GM23338 (cell line): Measurements from ENCODE around the gene SH3D19. TPM values are rescaled to one million over a fixed set of nuclear protein-coding genes. Genes with fewer than 3 reads are reported as not detected.

Experiments used
- ATAC-seq: fragments of 200-7000 bp; cut with Tn5 transposase; 3 replicates; pipeline ENCODE4 v1.9.1; 2020
- DNase-seq: peaks from one replicate; pipeline ENCODE4 v3.0.0-alpha.2; 2015; ENCODE audit warnings: low spot score
- H2AFZ ChIP-seq: fragments of 200-600 bp; sonication (generic); 2 replicates; pipeline ENCODE4 v1.8.0; 2016; ENCODE audit warnings: antibody characterized with exemption, mild to moderate bottlenecking, moderate library complexity
- H3F3A ChIP-seq: fragments of 200-600 bp; sonication (generic); replicated peaks from 2 replicates; pipeline ENCODE4 v1.8.0; 2017; ENCODE audit warnings: antibody characterized with exemption, mixed run types, low read depth
- H3K27ac ChIP-seq: fragments of 200-600 bp; sonication (generic); 2 replicates; pipeline ENCODE4 v1.6.1; 2016; ENCODE audit warnings: low read depth
- H3K27me3 ChIP-seq: fragments of 200-600 bp; sonication (generic); 2 replicates; pipeline ENCODE4 v1.8.0; 2016; ENCODE audit warnings: mild to moderate bottlenecking, mixed run types, moderate library complexity; ENCODE audit not compliant: insufficient read depth
- H3K36me3 ChIP-seq: fragments of 200-600 bp; sonication (generic); 2 replicates; pipeline ENCODE4 v1.8.0; 2016; ENCODE audit warnings: mild to moderate bottlenecking; ENCODE audit not compliant: insufficient read depth
- H3K4me1 ChIP-seq: fragments of 200-600 bp; sonication (generic); 2 replicates; pipeline ENCODE4 v1.8.0; 2016; ENCODE audit warnings: mild to moderate bottlenecking, moderate library complexity; ENCODE audit not compliant: insufficient read depth
- H3K4me2 ChIP-seq: fragments of 200-600 bp; sonication (generic); 2 replicates; pipeline ENCODE4 v1.7.1; 2017; ENCODE audit warnings: mixed run types
- H3K4me3 ChIP-seq: fragments of 200-600 bp; sonication (generic); 2 replicates; pipeline ENCODE4 v1.6.1; 2016; ENCODE audit warnings: mixed run types
- H3K79me2 ChIP-seq: fragments of 200-600 bp; sonication (generic); replicated peaks from 2 replicates; pipeline ENCODE4 v1.8.0; 2017; ENCODE audit warnings: mild to moderate bottlenecking; ENCODE audit not compliant: insufficient read depth
- H3K9me2 ChIP-seq: fragments of 200-600 bp; sonication (generic); 2 replicates; pipeline ENCODE4 v1.8.0; 2017; ENCODE audit not compliant: insufficient read depth
- H4K20me1 ChIP-seq: fragments of 200-600 bp; sonication (generic); replicated peaks from 2 replicates; pipeline ENCODE4 v1.8.0; 2017; ENCODE audit warnings: mild to moderate bottlenecking; ENCODE audit not compliant: insufficient read depth
- H3K27ac Mint-ChIP-seq: 2 replicates; pipeline ENCODE4 v1.8.0; 2020; ENCODE audit warnings: inconsistent platforms, mild to moderate bottlenecking, moderate library complexity, mixed read lengths
- H3K27me3 Mint-ChIP-seq: 3 replicates; pipeline ENCODE4 v1.8.0; 2022; ENCODE audit warnings: low read depth, mild to moderate bottlenecking, moderate library complexity, mixed read lengths, inconsistent platforms; ENCODE audit not compliant: insufficient read depth, poor library complexity
- H3K36me3 Mint-ChIP-seq: 3 replicates; pipeline ENCODE4 v1.8.0; 2021; ENCODE audit warnings: low read depth, mild to moderate bottlenecking, inconsistent platforms, moderate library complexity, mixed read lengths
- H3K4me1 Mint-ChIP-seq: 3 replicates; pipeline ENCODE4 v1.8.0; 2020; ENCODE audit warnings: mild to moderate bottlenecking, inconsistent platforms, mixed read lengths
- H3K4me3 Mint-ChIP-seq: 3 replicates; pipeline ENCODE4 v1.8.0; 2021; ENCODE audit warnings: moderate library complexity, mild to moderate bottlenecking, inconsistent platforms, mixed read lengths
- H3K9me3 Mint-ChIP-seq: 3 replicates; pipeline ENCODE4 v1.8.0; 2020; ENCODE audit warnings: moderate library complexity, mild to moderate bottlenecking, inconsistent platforms, mixed read lengths
- EZH2 ChIP-seq: fragments of 200-600 bp; sonication (generic); IDR thresholded peaks from one replicate; pipeline ENCODE4 v1.8.0; 2017; ENCODE audit warnings: antibody characterized with exemption, mild to moderate bottlenecking, low read depth; ENCODE audit not compliant: unreplicated experiment
- JUNB ChIP-seq: IDR thresholded peaks from one replicate; pipeline ENCODE4 v1.6.1; 2016; ENCODE audit warnings: antibody characterized with exemption; ENCODE audit not compliant: unreplicated experiment
- NANOG ChIP-seq: IDR thresholded peaks from 2 replicates; pipeline ENCODE4 v1.6.1; 2016; ENCODE audit warnings: antibody characterized with exemption, borderline replicate concordance
- POLR2AphosphoS5 ChIP-seq: IDR thresholded peaks from 2 replicates; pipeline ENCODE4 v1.6.1; 2016; ENCODE audit warnings: antibody characterized with exemption, low read depth
- STAT1 ChIP-seq: IDR thresholded peaks from one replicate; pipeline ENCODE4 v1.6.1; 2016; ENCODE audit warnings: antibody characterized with exemption; ENCODE audit not compliant: unreplicated experiment
- ZNF331 ChIP-seq: fragments of 250-450 bp; sonication (Bioruptor Pico); IDR thresholded peaks from 2 replicates; pipeline ENCODE4 v1.5.0; 2020; ENCODE audit warnings: low read depth, mild to moderate bottlenecking, moderate library complexity
- ZNF462 ChIP-seq: fragments of 250-450 bp; sonication (Bioruptor Pico); IDR thresholded peaks from 2 replicates; pipeline ENCODE4 v1.5.0; 2020; ENCODE audit warnings: mild to moderate bottlenecking, moderate library complexity
- polyA plus RNA-seq: library from polyadenylated mRNA; unstranded; fragments of >200 nt; fragmentation: Nextera tagmentation; extraction: Ambion mirVana; gene quantifications from 2 replicates; pipeline ENCODE4 v1.2.1, GENCODE V29; 2016
- total RNA-seq: library from RNA; depleted of rRNA; stranded (reverse); fragments of >200 nt; shearing (Covaris generic); gene quantifications from 2 replicates; pipeline ENCODE4 v1.2.3, GENCODE V29; 2014

The SH3D19 gene
- total and polyA plus RNA-seq, 2 experiments from 2014 or later, result 25.3 to 57.4 TPM

GRCh38 chr4:151175754-151176631 is 149.4 kb downstream of the SH3D19 start:
- Histone ChIP-seq H2AFZ (no peak overlapping the region), H3K27ac (no peak overlapping the region), H3K27me3 (no peaks in the 10 kb centered on the region), H4K20me1 (no peaks in the 10 kb centered on the region; the same call in 1 of the 2 replicates), H3K4me1 (peaks cover 7% of the 10 kb centered on the region; the same call in 1 of the 2 replicates), H3K79me2 (no peaks in the 10 kb centered on the region), H3K36me3 (peaks cover 15% of the 10 kb centered on the region; the same call in 1 of the 2 replicates), H3K4me2 (no peak overlapping the region), H3F3A (no peaks in the 10 kb centered on the region), H3K9me2 (no peaks in the 10 kb centered on the region), H3K4me3 (no peak overlapping the region)
- no peak overlapping the region for H3K27ac Mint-ChIP-seq
- H3K9me3 Mint-ChIP-seq, result no peaks in the 10 kb centered on the region
- H3K27me3 Mint-ChIP-seq, result peaks cover 2% of the 10 kb centered on the region
- DNase-seq, result no peak
- TF ChIP-seq POLR2AphosphoS5, result no peak
- no peak for TF ChIP-seq JUNB
- TF ChIP-seq ZNF331 (CRISPR knock-in tag), result no peak
- no peak for TF ChIP-seq EZH2
- TF ChIP-seq ZNF462 (CRISPR knock-in tag), result no peak
- no peak for TF ChIP-seq STAT1
- TF ChIP-seq NANOG, result no peak
- no peak for ATAC-seq
- H3K4me1 Mint-ChIP-seq, result peaks cover 10% of the 10 kb centered on the region
- H3K4me3 Mint-ChIP-seq, result no peak overlapping the region
- peaks cover 21% of the 10 kb centered on the region for H3K36me3 Mint-ChIP-seq
